ENCODE data around the gene SSC4D. TPM values are rescaled to one million over a fixed set of nuclear protein-coding genes. Genes with fewer than 3 reads are reported as not detected.
"Not testable (repeated sequence)": the region's sequence is repeated elsewhere in the genome, so short reads cannot be mapped to it uniquely, and the experiment has no call there.

SSC4D gene
- total and polyA plus RNA-seq, 8 donors: 0.79 to 10.3 (median 2.8) TPM

DNA sequence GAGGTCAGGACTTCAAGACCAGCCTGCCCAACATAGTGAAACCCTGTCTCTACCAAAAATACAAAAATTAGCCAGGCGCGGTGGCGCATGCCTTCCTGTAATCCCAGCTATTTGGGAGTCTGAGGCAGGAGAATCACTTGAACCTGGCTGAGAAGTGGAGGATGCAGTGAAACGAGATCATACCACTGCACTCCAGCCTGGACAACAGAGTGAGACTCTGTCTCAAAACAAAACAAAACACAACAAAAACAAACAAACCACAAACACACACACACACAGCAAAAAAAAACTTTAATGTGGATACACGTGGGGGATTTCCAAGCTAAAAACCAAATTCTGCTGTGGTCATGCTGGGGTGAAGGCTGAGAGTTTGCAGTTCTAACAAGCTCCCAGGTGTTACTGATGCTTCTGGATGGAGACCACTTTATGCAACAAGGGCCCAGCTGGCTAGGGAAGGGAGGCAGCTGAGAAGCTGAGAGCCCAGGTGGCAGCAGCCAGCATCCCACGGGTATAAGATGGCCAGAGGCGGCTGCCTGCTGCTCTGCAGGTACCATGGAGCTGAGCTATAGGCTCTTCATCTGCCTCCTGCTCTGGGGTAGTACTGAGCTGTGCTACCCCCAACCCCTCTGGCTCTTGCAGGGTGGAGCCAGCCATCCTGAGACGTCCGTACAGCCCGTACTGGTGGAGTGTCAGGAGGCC lies 15.1 kb upstream of the SSC4D start, which contains the start of gene ZP3:
Gene ZP3, plus strand, starts transcription at position 538 of the 699 bp plus-strand sequence. Its CDS starts 15 bp downstream, at position 553.
- WGBS, 2 donors: 92% methylated on average over 10 of the region's 10 CpGs
- H3K4me1 ChIP-seq: peaks cover 0 to 7% (median 6%) of the 10 kb centered on the region in 3 donors
- peak within 1 kb of the TSS; percentile 58 to 65 (median 59) for H3K27ac ChIP-seq
- no peaks in the 10 kb centered on the region for H3K9me3 ChIP-seq
- H3K4me3 ChIP-seq: no peak within 1 kb of the TSS
- FAIRE-seq (no peak), ATAC-seq (no peak), DNase-seq (peak in 1 of 6 donors; percentile 17)
- intact Hi-C loops (cut with DNase I): no loop called here
- H3K27me3 ChIP-seq: no peaks in the 10 kb centered on the region
- TF ChIP-seq, protein P1, sequence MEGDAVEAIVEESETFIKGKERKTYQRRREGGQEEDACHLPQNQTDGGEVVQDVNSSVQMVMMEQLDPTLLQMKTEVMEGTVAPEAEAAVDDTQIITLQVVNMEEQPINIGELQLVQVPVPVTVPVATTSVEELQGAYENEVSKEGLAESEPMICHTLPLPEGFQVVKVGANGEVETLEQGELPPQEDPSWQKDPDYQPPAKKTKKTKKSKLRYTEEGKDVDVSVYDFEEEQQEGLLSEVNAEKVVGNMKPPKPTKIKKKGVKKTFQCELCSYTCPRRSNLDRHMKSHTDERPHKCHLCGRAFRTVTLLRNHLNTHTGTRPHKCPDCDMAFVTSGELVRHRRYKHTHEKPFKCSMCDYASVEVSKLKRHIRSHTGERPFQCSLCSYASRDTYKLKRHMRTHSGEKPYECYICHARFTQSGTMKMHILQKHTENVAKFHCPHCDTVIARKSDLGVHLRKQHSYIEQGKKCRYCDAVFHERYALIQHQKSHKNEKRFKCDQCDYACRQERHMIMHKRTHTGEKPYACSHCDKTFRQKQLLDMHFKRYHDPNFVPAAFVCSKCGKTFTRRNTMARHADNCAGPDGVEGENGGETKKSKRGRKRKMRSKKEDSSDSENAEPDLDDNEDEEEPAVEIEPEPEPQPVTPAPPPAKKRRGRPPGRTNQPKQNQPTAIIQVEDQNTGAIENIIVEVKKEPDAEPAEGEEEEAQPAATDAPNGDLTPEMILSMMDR (IDR thresholded peaks at IDR 0.05): no peak
- no peaks in the 10 kb centered on the region for H3K36me3 ChIP-seq

DNA sequence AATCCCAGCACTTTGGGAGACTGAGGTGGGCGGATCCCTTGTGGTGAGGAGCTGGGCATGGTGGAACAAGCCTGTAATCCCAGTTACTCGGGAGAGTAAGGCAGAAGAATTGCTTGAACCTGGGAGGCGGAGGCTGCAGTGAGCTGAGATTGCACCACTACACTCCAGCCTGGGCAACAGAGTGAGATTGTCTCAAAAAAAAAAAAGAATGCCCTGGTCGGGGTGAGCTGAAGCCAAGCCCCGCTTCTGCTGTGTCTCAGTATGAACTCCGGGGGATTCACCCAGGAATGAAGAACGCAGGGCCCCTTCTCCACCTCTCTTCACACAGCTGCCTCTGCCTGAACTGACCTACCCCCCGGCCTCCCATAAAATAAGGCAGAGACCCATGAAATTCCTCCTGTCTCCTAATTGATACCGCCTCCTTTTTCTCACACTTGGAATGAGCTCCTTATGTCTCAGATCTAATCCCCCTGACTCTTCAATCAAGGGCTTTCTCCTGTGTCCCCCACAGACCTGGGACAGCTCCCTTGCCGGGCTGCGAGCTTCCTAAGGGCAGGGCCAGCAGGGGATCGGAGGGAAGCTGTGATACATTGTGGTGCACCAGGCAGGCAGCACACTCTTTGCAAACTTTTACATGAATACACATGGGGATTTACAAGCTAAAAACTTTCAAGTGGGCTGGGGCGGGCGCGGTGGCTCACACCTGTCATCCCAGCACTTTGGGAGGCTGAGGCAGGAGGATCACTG lies 14.3 kb upstream of the SSC4D start:
- no peaks in the 10 kb centered on the region for H3K36me3 ChIP-seq
- ATAC-seq (no peak), FAIRE-seq (no peak), DNase-seq (peak in 2 of 6 donors; percentile 30 to 63)
- intact Hi-C loops (cut with DNase I): no loop called here
- WGBS, 2 donors: 66 to 70% methylated on average over 15 of the region's 15 CpGs
- peaks cover 0 to 7% (median 6%) of the 10 kb centered on the region in 3 donors for H3K4me1 ChIP-seq
- TF ChIP-seq, protein P1 (IDR thresholded peaks at IDR 0.05): no peak
- H3K27me3 ChIP-seq: no peaks in the 10 kb centered on the region
- no peaks in the 10 kb centered on the region for H3K9me3 ChIP-seq
- peak overlapping the region; percentile 58 to 65 (median 59) for H3K27ac ChIP-seq
- H3K4me3 ChIP-seq: no peak overlapping the region

DNA sequence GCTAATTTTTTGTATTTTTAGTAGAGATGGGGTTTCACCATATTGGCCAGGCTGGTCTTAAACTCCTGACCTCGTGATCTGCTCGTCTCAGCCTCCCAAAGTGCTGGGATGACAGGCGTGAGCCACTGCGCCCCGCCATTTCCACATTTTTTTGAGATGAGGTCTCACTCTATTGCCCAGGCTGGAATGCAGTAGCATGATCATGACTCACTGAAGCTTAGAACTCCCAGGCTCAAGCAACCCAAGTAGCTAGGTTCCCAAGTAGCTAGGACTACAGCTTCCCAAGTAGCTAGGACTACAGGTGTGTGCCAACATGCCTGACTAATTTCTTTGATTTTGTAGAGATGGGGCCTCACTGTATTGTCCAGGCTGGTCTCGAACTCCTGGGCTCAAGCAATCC lies 11.6 kb upstream of the SSC4D start:
- FAIRE-seq; H3K27ac ChIP-seq; H3K27me3 ChIP-seq; intact Hi-C loops (cut with DNase I); H3K4me1 ChIP-seq; H3K4me3 ChIP-seq; H3K36me3 ChIP-seq; H3K9me3 ChIP-seq: not testable (repeated sequence)
- peak in 1 of 6 donors; percentile 3 for DNase-seq
- peak in 1 of 4 donors; percentile 7 for ATAC-seq
- 86 to 98% methylated on average over 6 of the region's 6 CpGs for WGBS, 2 donors

GRCh38 chr7:76417654-76418310 lies 8.3 kb upstream of the SSC4D start:
- H3K4me3 ChIP-seq; intact Hi-C loops (cut with DNase I); FAIRE-seq; H3K27ac ChIP-seq; H3K27me3 ChIP-seq; H3K9me3 ChIP-seq; DNase-seq; H3K36me3 ChIP-seq; H3K4me1 ChIP-seq; ATAC-seq: not testable (repeated sequence)
- WGBS, 2 donors: 94 to 99% methylated on average over 10 of the region's 10 CpGs

GRCh38 chr7:76412249-76412648 lies 2.8 kb upstream of the SSC4D start:
- no peak for DNase-seq
- TF ChIP-seq, protein P1 (IDR thresholded peaks at IDR 0.05): no peak
- 82 to 84% methylated on average over 5 of the region's 5 CpGs for WGBS, 2 donors
- intact Hi-C loops (cut with DNase I): no loop called here
- H3K4me3 ChIP-seq: no peak overlapping the region
- H3K36me3 ChIP-seq: no peaks in the 10 kb centered on the region
- ATAC-seq: no peak
- no peaks in the 10 kb centered on the region for H3K27me3 ChIP-seq
- no peaks in the 10 kb centered on the region for H3K9me3 ChIP-seq
- no peak overlapping the region for H3K27ac ChIP-seq
- FAIRE-seq: no peak
- no peaks in the 10 kb centered on the region for H3K4me1 ChIP-seq
